ENCODE data around the gene GIPC2. TPM values are rescaled to one million over a fixed set of nuclear protein-coding genes. Genes with fewer than 3 reads are reported as not detected.
A peak's percentile ranks its signal among the peaks of the same experiment; 100 is the strongest.

GIPC2 gene
- total and polyA plus RNA-seq, 9 of the 15 experiments (the other 6 are each of a cell fraction or from before 2014, with no cell fraction given), result 0.01 to 0.05 (median 0.04) TPM; not detected in 3

GRCh38 chr1:78003882-78004718 is 41.7 kb upstream of the GIPC2 start (continued):
- TF ChIP-seq CREBBP (IDR thresholded peaks at IDR 0.05; ENCODE audit: low read depth, low read length) (no peak), IRF1 (CRISPR knock-in tag; IDR thresholded peaks at IDR 0.05; ENCODE audit: borderline replicate concordance) (peak; percentile 45; the same call in 1 of the 2 replicates), EWSR1 (IDR thresholded peaks at IDR 0.05; ENCODE audit: borderline replicate concordance, low read depth, partially characterized antibody) (peak; percentile 99), ID3 (CRISPR knock-in tag; IDR thresholded peaks at IDR 0.05) (no peak), ID3 (tag; IDR thresholded peaks at IDR 0.05) (peak; percentile 46; the same call in 1 of the 2 replicates), NONO (IDR thresholded peaks at IDR 0.05; ENCODE audit: low read depth in 2 of 2, low read length in 1 of 2) (peak; percentile 93 to 98), MBD2 (IDR thresholded peaks at IDR 0.05; ENCODE audit: borderline replicate concordance, low read depth) (peak; percentile 71), ZNF778 (CRISPR knock-in tag; IDR thresholded peaks at IDR 0.05) (0 out of 2 replicates have a peak, but pooled peaks have one; percentile 87), ZNF311 (CRISPR knock-in tag; IDR thresholded peaks at IDR 0.05) (peak; percentile 89), ADNP (tag; IDR thresholded peaks at IDR 0.05) (0 out of 2 replicates have a peak, but pooled peaks have one; percentile 31), TAF15 (IDR thresholded peaks at IDR 0.05; ENCODE audit: low read depth, low read length) (peak; percentile 86; the same call in 1 of the 2 replicates), ZNF134 (CRISPR knock-in tag; conservative IDR thresholded peaks at IDR 0.05) (peak; percentile 85), NRF1 (conservative IDR thresholded peaks at IDR 0.05 in 1 of 2, IDR thresholded peaks at IDR 0.05 in 1 of 2) (no peak), U2AF2 (optimal IDR thresholded peaks at IDR 0.05; ENCODE audit: low read depth, low read length) (no peak), ZNF584 (CRISPR knock-in tag; IDR thresholded peaks at IDR 0.05; ENCODE audit: low read depth) (peak; percentile 28), ETS2 (tag; IDR thresholded peaks at IDR 0.05; ENCODE audit: borderline replicate concordance, poor library complexity, severe bottlenecking) (no peak), PHF8 (IDR thresholded peaks at IDR 0.05; ENCODE audit: borderline replicate concordance, low read length) (no peak), SREBF2 (CRISPR knock-in tag; IDR thresholded peaks at IDR 0.05) (no peak), DLX4 (CRISPR knock-in tag; IDR thresholded peaks at IDR 0.05) (peak; percentile 98), BRF2 (IDR thresholded peaks at IDR 0.05; ENCODE audit: borderline replicate concordance, insufficient read depth, insufficient read length) (no peak), THRB (CRISPR knock-in tag; conservative IDR thresholded peaks at IDR 0.05) (peak; percentile 100), ZNF830 (CRISPR knock-in tag; IDR thresholded peaks at IDR 0.05) (peak; percentile 99), ZKSCAN1 (IDR thresholded peaks at IDR 0.05; ENCODE audit: low read depth, low read length) (no peak)

Measured in K562 (cell line).